SH-SY5Y (cell line): ENCODE data around the gene CSTA.

Experiments
- GATA2 ChIP-seq: IDR thresholded peaks from 2 replicates; pipeline ENCODE4 v1.6.1; 2011; ENCODE audit warnings: mild to moderate bottlenecking, low read depth, low read length
- GATA3 ChIP-seq: IDR thresholded peaks from 2 replicates; pipeline ENCODE4 v1.6.1; 2011; ENCODE audit warnings: low read depth, mild to moderate bottlenecking, low read length, moderate library complexity

Gene CSTA, protein sequence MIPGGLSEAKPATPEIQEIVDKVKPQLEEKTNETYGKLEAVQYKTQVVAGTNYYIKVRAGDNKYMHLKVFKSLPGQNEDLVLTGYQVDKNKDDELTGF

GRCh38 chr3:122324871-122325323 lies at the start of gene CSTA:
Gene CSTA (plus strand): TSS chr3:122325248. CDS start chr3:122325293, 45 bp downstream.
- TF ChIP-seq GATA3 (no peak), GATA2 (no peak)

- TF ChIP-seq GATA2 (no peak), GATA3 (no peak)
These were observed 43.2 kb upstream of the CSTA start for GRCh38 chr3:122281891-122282290.

DNA sequence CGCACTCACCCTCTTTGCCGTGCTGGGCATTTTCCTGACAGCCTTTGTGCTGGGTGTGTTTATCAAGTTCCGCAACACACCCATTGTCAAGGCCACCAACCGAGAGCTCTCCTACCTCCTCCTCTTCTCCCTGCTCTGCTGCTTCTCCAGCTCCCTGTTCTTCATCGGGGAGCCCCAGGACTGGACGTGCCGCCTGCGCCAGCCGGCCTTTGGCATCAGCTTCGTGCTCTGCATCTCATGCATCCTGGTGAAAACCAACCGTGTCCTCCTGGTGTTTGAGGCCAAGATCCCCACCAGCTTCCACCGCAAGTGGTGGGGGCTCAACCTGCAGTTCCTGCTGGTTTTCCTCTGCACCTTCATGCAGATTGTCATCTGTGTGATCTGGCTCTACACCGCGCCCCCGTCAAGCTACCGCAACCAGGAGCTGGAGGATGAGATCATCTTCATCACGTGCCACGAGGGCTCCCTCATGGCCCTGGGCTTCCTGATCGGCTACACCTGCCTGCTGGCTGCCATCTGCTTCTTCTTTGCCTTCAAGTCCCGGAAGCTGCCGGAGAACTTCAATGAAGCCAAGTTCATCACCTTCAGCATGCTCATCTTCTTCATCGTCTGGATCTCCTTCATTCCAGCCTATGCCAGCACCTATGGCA lies 41.1 kb upstream of the CSTA start:
- TF ChIP-seq GATA3 (no peak), GATA2 (no peak)

DNA sequence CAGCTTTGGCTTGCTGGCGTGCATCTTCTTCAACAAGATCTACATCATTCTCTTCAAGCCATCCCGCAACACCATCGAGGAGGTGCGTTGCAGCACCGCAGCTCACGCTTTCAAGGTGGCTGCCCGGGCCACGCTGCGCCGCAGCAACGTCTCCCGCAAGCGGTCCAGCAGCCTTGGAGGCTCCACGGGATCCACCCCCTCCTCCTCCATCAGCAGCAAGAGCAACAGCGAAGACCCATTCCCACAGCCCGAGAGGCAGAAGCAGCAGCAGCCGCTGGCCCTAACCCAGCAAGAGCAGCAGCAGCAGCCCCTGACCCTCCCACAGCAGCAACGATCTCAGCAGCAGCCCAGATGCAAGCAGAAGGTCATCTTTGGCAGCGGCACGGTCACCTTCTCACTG lies 40.6 kb upstream of the CSTA start:
- TF ChIP-seq GATA3 (no peak), GATA2 (no peak)

GRCh38 chr3:122294359-122294758 lies 30.7 kb upstream of the CSTA start:
- TF ChIP-seq GATA3: no peak
- no peak for TF ChIP-seq GATA2

GRCh38 chr3:122295266-122296062 lies 29.6 kb upstream of the CSTA start:
- TF ChIP-seq GATA2 (no peak), GATA3 (no peak)

GRCh38 chr3:122298239-122298638 lies 26.8 kb upstream of the CSTA start:
- TF ChIP-seq GATA3: no peak
- TF ChIP-seq GATA2: no peak

- no peak for TF ChIP-seq GATA2
- TF ChIP-seq GATA3: no peak
These were observed 25.8 kb upstream of the CSTA start for GRCh38 chr3:122299215-122299614.

- TF ChIP-seq GATA2: no peak
- no peak for TF ChIP-seq GATA3
These were observed 25.1 kb upstream of the CSTA start for GRCh38 chr3:122299872-122300460.

DNA sequence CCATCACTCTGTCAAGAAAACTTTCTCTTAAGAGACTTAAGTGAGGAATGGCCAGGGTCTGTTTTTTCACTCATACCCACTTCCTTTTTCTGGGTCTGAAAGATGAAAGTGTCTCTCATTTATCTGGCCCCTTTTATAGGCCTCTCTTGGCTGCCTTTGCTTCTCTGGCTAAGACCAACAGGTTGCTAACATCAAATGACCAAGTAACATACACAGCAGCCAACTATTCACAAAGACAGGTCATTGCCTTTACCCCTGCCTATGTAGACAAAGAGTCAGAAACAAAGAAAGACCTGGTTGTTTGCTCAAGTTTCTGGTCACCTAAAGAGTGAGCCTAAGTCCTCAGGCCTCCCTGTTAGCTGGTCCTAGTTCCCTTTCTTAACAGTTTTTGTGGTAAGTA lies 24.0 kb upstream of the CSTA start:
- TF ChIP-seq GATA3 (no peak), GATA2 (no peak)

DNA sequence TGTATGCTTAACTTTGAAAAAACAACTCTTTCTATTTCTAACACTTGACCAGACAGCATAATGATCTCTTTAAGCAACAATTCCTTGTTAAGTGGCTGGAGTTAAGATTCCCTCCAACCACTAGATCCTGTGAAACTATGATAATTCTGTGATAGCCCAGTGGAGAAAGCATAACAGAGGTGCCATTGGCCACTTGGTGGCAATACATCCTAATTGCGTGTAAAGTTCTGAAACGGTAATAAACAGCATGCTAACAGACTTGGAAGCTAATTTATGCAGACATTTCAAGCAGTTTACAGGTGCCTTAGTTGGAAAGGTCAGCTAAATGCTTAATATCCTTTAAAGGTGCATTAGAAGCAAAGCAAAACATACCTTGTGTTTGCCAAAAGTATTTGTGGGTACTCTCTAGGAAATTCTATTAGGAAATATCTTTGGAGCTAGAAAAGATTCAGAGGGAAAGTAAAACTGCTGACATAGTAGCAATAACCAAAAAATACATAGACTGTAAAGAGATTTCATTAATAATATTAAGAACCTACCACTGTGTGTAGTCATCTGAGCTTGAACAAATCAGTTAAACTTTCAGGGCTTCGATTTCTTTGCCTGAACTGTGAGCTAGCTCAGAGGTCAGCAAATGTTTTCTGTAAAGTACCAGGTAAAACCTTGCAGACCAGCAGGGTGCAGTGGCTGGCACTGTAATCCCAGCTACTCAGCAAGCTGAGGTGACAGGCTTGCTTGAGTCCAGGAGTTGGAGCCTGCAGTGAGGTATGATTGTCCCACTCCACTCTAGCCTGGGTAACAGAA lies 19.0 kb upstream of the CSTA start:
- no peak for TF ChIP-seq GATA3
- TF ChIP-seq GATA2: no peak

GRCh38 chr3:122306622-122306953 lies 18.5 kb upstream of the CSTA start:
- TF ChIP-seq GATA2 (no peak), GATA3 (no peak)

- TF ChIP-seq GATA3: no peak
- TF ChIP-seq GATA2: no peak
These were observed 17.9 kb upstream of the CSTA start for GRCh38 chr3:122307094-122307687.

DNA sequence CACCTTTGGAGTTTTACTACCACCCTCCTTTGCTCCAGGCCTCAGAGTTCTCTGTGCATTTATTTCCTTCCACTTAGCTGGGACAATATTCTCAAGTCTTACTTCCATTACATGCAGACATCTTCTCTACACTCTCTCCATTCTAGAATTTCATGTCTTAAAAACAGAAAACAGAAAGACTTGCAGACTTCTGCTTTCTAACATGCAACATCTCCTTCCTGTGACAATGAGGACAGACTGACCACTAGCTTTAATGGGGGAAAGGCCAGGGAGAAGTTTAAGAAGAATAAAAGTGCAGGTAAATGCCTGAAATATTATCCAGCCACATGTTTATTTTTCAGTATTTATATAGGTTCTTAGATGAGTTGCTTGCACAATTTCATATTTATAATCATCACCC lies 17.1 kb upstream of the CSTA start:
- TF ChIP-seq GATA3 (no peak), GATA2 (no peak)

- TF ChIP-seq GATA3 (no peak), GATA2 (no peak)
These were observed 14.7 kb upstream of the CSTA start for GRCh38 chr3:122310361-122310760.
